Lower lobe of right lung (tissue), 2 donors: Measurements from ENCODE around the gene CACNA1E. TPM values are rescaled to one million over a fixed set of nuclear protein-coding genes. Genes with fewer than 3 reads are reported as not detected.

Experiments used
- ATAC-seq, 2 donors: fragments of 200-7000 bp; cut with Tn5 transposase; one replicate each; pipeline ENCODE4 v1.9.1; 2020 to 2022; ENCODE audit warnings: mild to moderate bottlenecking in 2 of 2, moderate library complexity in 2 of 2
- DNase-seq: peaks from one replicate; pipeline ENCODE4 v3.0.0-alpha.2; 2020
- H3K27ac ChIP-seq: fragments of 200-600 bp; one replicate; pipeline ENCODE4 v1.8.0; 2022
- H3K27me3 ChIP-seq: fragments of 200-600 bp; one replicate; pipeline ENCODE4 v1.8.0; 2022; ENCODE audit warnings: low read depth
- H3K36me3 ChIP-seq: fragments of 200-600 bp; one replicate; pipeline ENCODE4 v1.8.0; 2022; ENCODE audit warnings: mild to moderate bottlenecking
- H3K4me1 ChIP-seq: fragments of 200-600 bp; one replicate; pipeline ENCODE4 v1.8.0; 2022
- H3K4me3 ChIP-seq: fragments of 200-600 bp; one replicate; pipeline ENCODE4 v1.8.0; 2022; ENCODE audit warnings: mild to moderate bottlenecking
- H3K9me3 ChIP-seq: fragments of 200-600 bp; one replicate; pipeline ENCODE4 v1.8.0; 2022
- CTCF ChIP-seq: fragments of 200-600 bp; IDR thresholded peaks from one replicate; pipeline ENCODE4 v1.8.0; 2022; ENCODE audit warnings: antibody characterized with exemption, mild to moderate bottlenecking
- intact Hi-C: fragments of 100-400 bp; cut with DNase I; formaldehyde crosslinking; loops from one replicate; pipeline ENCODE4 v1.11.0; 2022
- total RNA-seq: library from RNA; stranded (reverse); fragmentation: NEBNext Ultra II Directional; extraction: Animal tissue kit (Norgen Biotek cat#: 25700); gene quantifications from one replicate; pipeline ENCODE4 v1.2.1, GENCODE V29; 2021
- donor health status: DM: no; HTN: yes; CAD: no; lungs with severe emphysema.

The CACNA1E gene
- total RNA-seq, 1 donor from 2014 or later = 0.27 TPM

GRCh38 chr1:181675918-181676190 lies 192.5 kb downstream of the CACNA1E start:
- H3K27ac ChIP-seq = no peak overlapping the region
- TF ChIP-seq CTCF = no peak
- no peak overlapping the region for H3K4me3 ChIP-seq
- H3K36me3 ChIP-seq = no peaks in the 10 kb centered on the region
- ATAC-seq (no peak), DNase-seq (no peak)
- H3K27me3 ChIP-seq = peaks cover 3% of the 10 kb centered on the region
- no peaks in the 10 kb centered on the region for H3K9me3 ChIP-seq
- no peaks in the 10 kb centered on the region for H3K4me1 ChIP-seq
- intact Hi-C loops = no loop called here

GRCh38 chr1:181676269-181676668 lies 193.0 kb downstream of the CACNA1E start:
- intact Hi-C loops = no loop called here
- ATAC-seq (no peak), DNase-seq (no peak)
- Histone ChIP-seq H3K27me3 (peaks cover 3% of the 10 kb centered on the region), H3K9me3 (no peaks in the 10 kb centered on the region), H3K27ac (no peak overlapping the region), H3K4me1 (no peaks in the 10 kb centered on the region), H3K4me3 (no peak overlapping the region), H3K36me3 (no peaks in the 10 kb centered on the region)
- TF ChIP-seq CTCF = peak; percentile 43

- no peak overlapping the region for H3K4me3 ChIP-seq
- H3K9me3 ChIP-seq = no peaks in the 10 kb centered on the region
- H3K27ac ChIP-seq = no peak overlapping the region
- ATAC-seq (no peak), DNase-seq (no peak)
- H3K36me3 ChIP-seq = no peaks in the 10 kb centered on the region
- intact Hi-C loops = no loop called here
- H3K4me1 ChIP-seq = no peaks in the 10 kb centered on the region
- peaks cover 3% of the 10 kb centered on the region for H3K27me3 ChIP-seq
- TF ChIP-seq CTCF = no peak
Measured at GRCh38 chr1:181680332-181680731, 197.0 kb downstream of the CACNA1E start.

GRCh38 chr1:181680871-181681270 lies 197.6 kb downstream of the CACNA1E start:
- ATAC-seq = no peak
- intact Hi-C loops = no loop called here
- DNase-seq = no peak
- H3K9me3 ChIP-seq = no peaks in the 10 kb centered on the region
- H3K4me3 ChIP-seq = no peak overlapping the region
- no peak for TF ChIP-seq CTCF
- peaks cover 3% of the 10 kb centered on the region for H3K27me3 ChIP-seq
- H3K36me3 ChIP-seq = no peaks in the 10 kb centered on the region
- H3K4me1 ChIP-seq = no peaks in the 10 kb centered on the region
- no peak overlapping the region for H3K27ac ChIP-seq

GRCh38 chr1:181685211-181685610 lies 201.9 kb downstream of the CACNA1E start:
- intact Hi-C loops = no loop called here
- DNase-seq = no peak
- Histone ChIP-seq H3K36me3 (no peaks in the 10 kb centered on the region), H3K4me3 (no peak overlapping the region), H3K27ac (no peak overlapping the region), H3K9me3 (no peaks in the 10 kb centered on the region), H3K27me3 (no peaks in the 10 kb centered on the region), H3K4me1 (no peaks in the 10 kb centered on the region)
- ATAC-seq = no peak
- no peak for TF ChIP-seq CTCF

GRCh38 chr1:181701891-181702290 lies 218.6 kb downstream of the CACNA1E start:
- no peaks in the 10 kb centered on the region for H3K9me3 ChIP-seq
- DNase-seq = no peak
- intact Hi-C loops = no loop called here
- ATAC-seq = no peak
- no peaks in the 10 kb centered on the region for H3K36me3 ChIP-seq
- H3K27ac ChIP-seq = no peak overlapping the region
- H3K27me3 ChIP-seq = no peaks in the 10 kb centered on the region
- H3K4me3 ChIP-seq = no peak overlapping the region
- TF ChIP-seq CTCF = no peak
- no peaks in the 10 kb centered on the region for H3K4me1 ChIP-seq
